ENCODE data around the gene WDR53.

DNA sequence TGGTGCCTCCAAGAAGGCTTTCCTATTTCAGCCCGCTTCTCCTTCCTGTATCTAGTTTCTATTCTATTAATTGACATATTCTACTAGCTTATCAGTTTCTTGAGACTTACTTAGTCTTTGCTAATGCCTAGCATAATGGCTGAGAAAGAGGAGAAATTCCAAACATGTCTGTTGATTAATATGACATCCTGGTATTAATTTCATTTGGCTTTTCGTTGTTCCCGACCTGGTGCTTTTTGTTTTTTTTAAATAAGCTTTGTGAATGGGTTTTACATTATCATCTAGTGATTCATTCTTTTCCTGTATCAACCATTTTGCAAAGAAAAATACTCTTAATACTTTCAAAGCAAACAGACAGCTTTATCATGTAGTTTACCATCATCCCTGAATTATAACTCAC is 13.1 kb downstream of the WDR53 start:
- TF ChIP-seq EGR1 (IDR thresholded peaks at IDR 0.05) (no peak), CREB1 (IDR thresholded peaks at IDR 0.05; ENCODE audit: low read depth) (no peak)
- TF ChIP-seq, protein P1, sequence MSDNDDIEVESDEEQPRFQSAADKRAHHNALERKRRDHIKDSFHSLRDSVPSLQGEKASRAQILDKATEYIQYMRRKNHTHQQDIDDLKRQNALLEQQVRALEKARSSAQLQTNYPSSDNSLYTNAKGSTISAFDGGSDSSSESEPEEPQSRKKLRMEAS (IDR thresholded peaks at IDR 0.05): no peak
